Measurements from ENCODE around the gene EFCAB14.
"Not testable (repeated sequence)": the region's sequence is repeated elsewhere in the genome, so short reads cannot be mapped to it uniquely, and the experiment has no call there.

The EFCAB14 gene

DNA sequence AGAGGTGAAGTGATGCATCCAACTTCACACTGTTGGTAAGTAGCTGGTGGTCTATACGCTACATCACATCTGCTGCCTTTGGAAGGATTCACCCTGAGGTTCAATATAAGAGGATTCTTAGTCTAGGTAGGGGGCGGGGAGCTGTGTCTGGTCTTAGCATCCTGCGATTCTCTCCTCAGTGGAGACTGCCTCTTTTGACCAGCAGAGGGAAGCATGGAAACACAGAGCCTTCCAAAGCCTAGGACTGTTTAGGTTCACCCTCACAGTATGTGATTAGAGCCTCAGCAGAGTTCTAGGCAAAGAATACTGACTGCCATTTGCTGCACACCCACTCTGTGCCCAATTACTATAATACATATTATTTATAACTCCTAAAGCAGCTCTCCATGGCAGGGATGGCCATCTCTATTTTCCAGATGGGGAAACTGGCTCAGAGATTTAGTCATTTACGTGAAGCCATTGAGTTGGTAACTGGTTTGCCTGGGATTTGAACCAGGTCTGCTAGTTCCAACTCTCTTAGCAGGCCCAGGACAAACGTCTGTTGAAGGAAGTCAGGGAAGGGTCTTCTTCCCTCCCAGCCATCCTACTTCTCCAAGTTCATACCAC is 28.9 kb upstream of the EFCAB14 start:
- no peak for DNase-seq (ENCODE audit: low read depth)
- H3K4me3 ChIP-seq (ENCODE audit: low read depth, low read length): no peak overlapping the region
- TF ChIP-seq, protein P1, sequence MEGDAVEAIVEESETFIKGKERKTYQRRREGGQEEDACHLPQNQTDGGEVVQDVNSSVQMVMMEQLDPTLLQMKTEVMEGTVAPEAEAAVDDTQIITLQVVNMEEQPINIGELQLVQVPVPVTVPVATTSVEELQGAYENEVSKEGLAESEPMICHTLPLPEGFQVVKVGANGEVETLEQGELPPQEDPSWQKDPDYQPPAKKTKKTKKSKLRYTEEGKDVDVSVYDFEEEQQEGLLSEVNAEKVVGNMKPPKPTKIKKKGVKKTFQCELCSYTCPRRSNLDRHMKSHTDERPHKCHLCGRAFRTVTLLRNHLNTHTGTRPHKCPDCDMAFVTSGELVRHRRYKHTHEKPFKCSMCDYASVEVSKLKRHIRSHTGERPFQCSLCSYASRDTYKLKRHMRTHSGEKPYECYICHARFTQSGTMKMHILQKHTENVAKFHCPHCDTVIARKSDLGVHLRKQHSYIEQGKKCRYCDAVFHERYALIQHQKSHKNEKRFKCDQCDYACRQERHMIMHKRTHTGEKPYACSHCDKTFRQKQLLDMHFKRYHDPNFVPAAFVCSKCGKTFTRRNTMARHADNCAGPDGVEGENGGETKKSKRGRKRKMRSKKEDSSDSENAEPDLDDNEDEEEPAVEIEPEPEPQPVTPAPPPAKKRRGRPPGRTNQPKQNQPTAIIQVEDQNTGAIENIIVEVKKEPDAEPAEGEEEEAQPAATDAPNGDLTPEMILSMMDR (IDR thresholded peaks at IDR 0.05; ENCODE audit: low read depth, low read length, missing control alignments): peak; percentile 46

DNA sequence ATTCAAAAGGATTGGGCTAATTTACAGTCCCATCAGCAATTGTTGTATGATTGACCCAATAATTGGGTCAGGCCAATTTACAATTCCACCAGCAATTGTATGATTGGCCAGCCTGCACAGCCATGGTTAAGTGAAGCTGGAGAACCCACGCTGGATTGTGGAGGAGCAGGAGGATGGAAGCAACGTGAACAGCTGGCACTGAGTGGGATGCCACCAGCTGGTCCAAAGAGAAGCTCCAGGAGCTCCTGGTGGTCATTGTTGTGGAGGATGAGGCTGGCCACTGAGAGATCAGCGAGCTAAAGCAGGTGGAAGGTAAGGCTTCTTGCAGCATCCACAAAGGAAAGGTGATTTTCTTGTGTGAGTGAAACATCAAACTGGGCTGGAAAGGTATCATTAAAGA is 23.2 kb upstream of the EFCAB14 start:
- no peak for DNase-seq (ENCODE audit: low read depth)
- TF ChIP-seq, protein P1 (IDR thresholded peaks at IDR 0.05; ENCODE audit: low read depth, low read length, missing control alignments): no peak
- H3K4me3 ChIP-seq (ENCODE audit: low read depth, low read length): no peak overlapping the region

DNA sequence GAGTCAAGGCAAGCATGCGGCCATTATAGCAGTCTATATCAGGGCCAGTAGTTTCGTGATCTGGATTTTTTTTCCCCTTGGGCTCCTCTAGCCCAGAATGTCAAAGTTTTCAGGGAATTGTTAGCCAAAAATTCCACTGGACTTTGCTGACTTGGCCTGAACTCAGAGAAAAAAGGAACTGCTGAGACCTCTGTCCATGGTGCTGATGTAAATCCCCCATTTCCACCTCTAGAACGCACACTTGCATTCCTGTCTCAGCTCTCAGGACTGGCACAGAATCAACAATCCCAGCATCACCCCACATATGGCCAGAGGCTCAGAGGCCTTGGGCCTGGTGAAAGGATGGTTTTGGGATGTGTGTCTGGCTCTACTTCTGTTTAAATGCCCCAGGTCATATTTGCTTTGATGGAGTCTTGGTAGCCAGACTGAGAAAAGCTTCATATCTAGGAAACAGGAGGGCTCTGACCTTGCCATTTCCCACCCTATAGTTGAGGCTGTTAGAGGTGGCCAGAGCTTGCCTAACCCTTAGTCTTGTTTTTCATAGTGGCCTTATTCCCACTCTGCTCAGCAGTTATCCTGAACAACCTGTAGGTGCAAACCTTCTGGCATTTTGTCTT is 16.9 kb upstream of the EFCAB14 start:
- H3K4me3 ChIP-seq (ENCODE audit: low read depth, low read length): no peak overlapping the region
- no peak for DNase-seq (ENCODE audit: low read depth)
- TF ChIP-seq, protein P1 (IDR thresholded peaks at IDR 0.05; ENCODE audit: low read depth, low read length, missing control alignments): peak; percentile 34

DNA sequence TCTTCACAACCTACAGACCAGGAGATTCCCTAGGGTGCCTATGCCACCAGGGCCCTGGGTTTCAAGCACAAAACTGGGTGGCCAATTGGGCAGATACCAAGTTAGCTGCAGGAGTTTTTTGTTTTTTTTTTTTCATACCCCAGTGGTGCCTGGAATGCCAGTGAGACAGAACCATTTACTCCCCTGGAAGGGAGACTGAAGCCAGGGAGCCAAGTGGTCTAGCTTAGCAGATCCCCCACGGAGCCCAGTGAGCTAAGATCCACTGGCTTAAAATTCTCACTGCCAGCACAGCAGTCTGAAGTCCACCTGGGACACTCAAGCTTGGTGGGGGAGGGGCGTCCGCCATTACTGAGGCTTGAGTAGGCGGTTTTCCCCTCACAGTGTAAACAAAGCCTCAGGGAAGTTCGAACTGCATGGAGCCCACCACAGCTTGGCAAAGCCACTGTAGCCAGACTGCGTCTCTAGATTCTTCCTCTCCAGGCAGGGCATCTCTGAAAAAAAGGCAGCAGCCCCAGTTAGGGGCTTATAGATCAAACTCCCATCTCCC is 9.5 kb upstream of the EFCAB14 start:
- not testable (repeated sequence) for DNase-seq (ENCODE audit: low read depth)

DNA sequence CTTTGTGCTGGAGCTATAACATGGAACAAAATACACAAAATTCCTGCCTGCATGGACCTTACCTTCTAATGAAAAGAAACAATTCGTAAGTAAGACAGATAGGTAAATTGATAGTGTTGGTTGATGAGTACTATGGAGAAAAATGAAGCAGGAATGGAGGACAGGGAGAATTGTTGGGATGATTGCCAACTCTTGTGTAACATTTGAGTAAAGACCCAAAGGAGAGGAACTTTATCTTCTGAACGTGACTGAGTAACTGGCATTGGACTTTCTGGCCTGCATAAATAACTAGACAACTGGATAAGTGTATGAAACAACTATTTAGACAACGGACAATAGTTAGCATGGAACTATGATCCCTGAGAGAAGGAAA is 6.8 kb upstream of the EFCAB14 start:
- TF ChIP-seq, protein P1 (IDR thresholded peaks at IDR 0.05; ENCODE audit: low read depth, low read length, missing control alignments): no peak
- no peak for DNase-seq (ENCODE audit: low read depth)
- H3K4me3 ChIP-seq (ENCODE audit: low read depth, low read length): no peak overlapping the region

More for the DNA sequence above, 9.5 kb upstream of the EFCAB14 start:
- not testable (repeated sequence) for H3K4me3 ChIP-seq (ENCODE audit: low read depth, low read length)

DNA sequence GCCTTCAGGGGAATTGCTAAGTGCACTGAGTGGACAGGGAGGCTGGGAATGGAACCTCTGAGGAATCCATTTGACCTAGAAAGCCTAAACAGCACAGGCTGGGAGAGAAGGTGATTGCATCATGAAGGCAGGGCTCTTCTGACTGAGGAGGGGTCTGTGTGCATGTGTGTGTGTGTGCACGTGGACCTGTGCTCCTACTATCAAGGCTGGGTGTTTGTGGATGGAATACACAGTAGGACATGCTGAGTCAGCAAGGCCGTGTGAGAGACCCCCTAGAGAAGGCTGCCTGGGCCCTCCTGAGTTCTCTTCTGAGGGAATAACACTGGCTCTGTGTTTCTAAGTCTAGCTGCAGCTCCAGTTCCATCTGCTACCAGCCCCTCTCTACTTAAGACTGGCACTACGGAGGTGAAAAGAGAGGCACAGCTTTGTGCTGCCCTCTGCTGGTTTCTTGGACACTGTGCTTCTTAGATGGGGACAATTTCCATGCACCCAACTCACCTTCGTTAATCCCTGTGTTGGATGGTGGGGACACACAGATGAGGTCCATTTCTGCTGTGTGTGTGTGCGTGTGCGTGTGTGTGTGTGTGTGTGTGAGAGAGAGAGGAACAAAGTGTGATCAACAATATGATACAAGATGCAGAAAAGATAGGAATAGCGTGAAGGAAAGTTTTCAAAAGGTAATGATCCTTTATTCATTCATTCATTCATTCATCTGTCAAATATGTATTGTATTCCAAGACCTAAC is 6.2 kb upstream of the EFCAB14 start:
- TF ChIP-seq, protein P1 (IDR thresholded peaks at IDR 0.05; ENCODE audit: low read depth, low read length, missing control alignments): peak; percentile 91
- DNase-seq (ENCODE audit: low read depth): peak; percentile 53

DNA sequence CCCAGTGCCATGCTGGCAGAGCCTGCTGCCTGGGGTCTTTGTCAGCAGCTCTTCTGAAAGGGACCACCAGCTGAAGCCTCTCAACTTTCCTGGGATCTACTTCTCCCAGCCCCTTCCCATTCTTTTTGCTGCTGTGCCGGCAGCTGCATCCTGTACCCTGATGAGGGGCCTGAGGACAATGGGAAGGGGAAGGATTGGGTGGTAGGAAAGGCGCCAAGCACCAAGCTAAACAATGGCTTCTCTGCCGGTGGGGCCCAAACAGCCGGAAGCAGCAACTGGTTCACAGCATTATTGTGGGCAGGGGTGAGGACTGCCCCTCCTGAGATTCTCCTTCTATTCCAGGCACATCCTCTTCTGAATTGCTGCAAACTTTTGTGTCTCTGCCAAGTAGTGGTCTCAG is 5.0 kb upstream of the EFCAB14 start:
- no peak for DNase-seq (ENCODE audit: low read depth)
- TF ChIP-seq, protein P1 (IDR thresholded peaks at IDR 0.05; ENCODE audit: low read depth, low read length, missing control alignments): no peak
- H3K4me3 ChIP-seq (ENCODE audit: low read depth, low read length): no peak overlapping the region

More for the DNA sequence above, 6.2 kb upstream of the EFCAB14 start:
- H3K4me3 ChIP-seq (ENCODE audit: low read depth, low read length): no peak overlapping the region
